ENCODE data around the gene TRMT10B. TPM values are rescaled to one million over a fixed set of nuclear protein-coding genes. Genes with fewer than 3 reads are reported as not detected.

The TRMT10B gene
- total and polyA plus RNA-seq, 2 experiments from 2014 or later: 4.1 to 8.8 TPM

GRCh38 chr9:37730839-37731238 is 22.8 kb upstream of the TRMT10B start:
- peaks cover 21% of the 10 kb centered on the region for H3K27me3 ChIP-seq
- H3K9me3 ChIP-seq (ENCODE audit: low read depth): no peaks in the 10 kb centered on the region
- no peak overlapping the region for H3K27ac ChIP-seq
- H3K4me1 ChIP-seq (ENCODE audit: low read depth): no peaks in the 10 kb centered on the region
- TF ChIP-seq, protein P1, sequence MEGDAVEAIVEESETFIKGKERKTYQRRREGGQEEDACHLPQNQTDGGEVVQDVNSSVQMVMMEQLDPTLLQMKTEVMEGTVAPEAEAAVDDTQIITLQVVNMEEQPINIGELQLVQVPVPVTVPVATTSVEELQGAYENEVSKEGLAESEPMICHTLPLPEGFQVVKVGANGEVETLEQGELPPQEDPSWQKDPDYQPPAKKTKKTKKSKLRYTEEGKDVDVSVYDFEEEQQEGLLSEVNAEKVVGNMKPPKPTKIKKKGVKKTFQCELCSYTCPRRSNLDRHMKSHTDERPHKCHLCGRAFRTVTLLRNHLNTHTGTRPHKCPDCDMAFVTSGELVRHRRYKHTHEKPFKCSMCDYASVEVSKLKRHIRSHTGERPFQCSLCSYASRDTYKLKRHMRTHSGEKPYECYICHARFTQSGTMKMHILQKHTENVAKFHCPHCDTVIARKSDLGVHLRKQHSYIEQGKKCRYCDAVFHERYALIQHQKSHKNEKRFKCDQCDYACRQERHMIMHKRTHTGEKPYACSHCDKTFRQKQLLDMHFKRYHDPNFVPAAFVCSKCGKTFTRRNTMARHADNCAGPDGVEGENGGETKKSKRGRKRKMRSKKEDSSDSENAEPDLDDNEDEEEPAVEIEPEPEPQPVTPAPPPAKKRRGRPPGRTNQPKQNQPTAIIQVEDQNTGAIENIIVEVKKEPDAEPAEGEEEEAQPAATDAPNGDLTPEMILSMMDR (IDR thresholded peaks at IDR 0.05; ENCODE audit: low read depth, low read length): no peak
- no peaks in the 10 kb centered on the region for H3K36me3 ChIP-seq
- H3K4me3 ChIP-seq: no peak overlapping the region
- DNase-seq (ENCODE audit: low read depth in 1 of 2, low spot score in 1 of 2): no peak

- TF ChIP-seq, protein P1 (IDR thresholded peaks at IDR 0.05; ENCODE audit: low read depth, low read length): no peak
- no peaks in the 10 kb centered on the region for H3K4me1 ChIP-seq (ENCODE audit: low read depth)
Observed at GRCh38 chr9:37732086-37732741, 21.4 kb upstream of the TRMT10B start.

DNA sequence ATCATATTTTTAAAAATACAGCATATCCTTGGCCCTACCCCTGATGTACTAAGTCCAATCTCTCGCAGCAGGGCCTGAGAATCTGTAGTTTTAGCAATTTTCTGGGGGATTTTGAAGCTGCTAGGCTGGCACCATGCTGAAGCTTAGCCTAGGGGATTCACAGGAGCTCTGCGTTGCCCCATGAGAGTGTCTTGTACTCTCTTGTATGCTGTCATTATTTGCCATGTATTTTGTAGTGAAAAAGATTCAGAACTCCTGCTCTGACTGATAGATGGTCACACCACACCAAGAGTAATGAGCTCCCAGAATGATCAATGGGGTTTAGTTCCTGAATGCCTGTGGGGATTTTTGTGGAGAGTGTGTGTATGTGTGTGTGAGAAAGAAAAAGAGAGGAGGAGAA is 20.7 kb upstream of the TRMT10B start:
- Histone ChIP-seq H3K27me3 (peaks cover 16% of the 10 kb centered on the region), H3K9me3 (ENCODE audit: low read depth) (no peaks in the 10 kb centered on the region), H3K27ac (no peak overlapping the region), H3K4me3 (no peak overlapping the region), H3K4me1 (ENCODE audit: low read depth) (no peaks in the 10 kb centered on the region), H3K36me3 (no peaks in the 10 kb centered on the region)
- no peak for DNase-seq (ENCODE audit: low read depth in 1 of 2, low spot score in 1 of 2)
- TF ChIP-seq, protein P1 (IDR thresholded peaks at IDR 0.05; ENCODE audit: low read depth, low read length): no peak

More at GRCh38 chr9:37732086-37732741, 21.4 kb upstream of the TRMT10B start:
- Histone ChIP-seq H3K27ac (no peak overlapping the region), H3K36me3 (no peaks in the 10 kb centered on the region), H3K27me3 (peaks cover 16% of the 10 kb centered on the region), H3K4me3 (no peak overlapping the region), H3K9me3 (ENCODE audit: low read depth) (no peaks in the 10 kb centered on the region)
- no peak for DNase-seq (ENCODE audit: low read depth in 1 of 2, low spot score in 1 of 2)

DNA sequence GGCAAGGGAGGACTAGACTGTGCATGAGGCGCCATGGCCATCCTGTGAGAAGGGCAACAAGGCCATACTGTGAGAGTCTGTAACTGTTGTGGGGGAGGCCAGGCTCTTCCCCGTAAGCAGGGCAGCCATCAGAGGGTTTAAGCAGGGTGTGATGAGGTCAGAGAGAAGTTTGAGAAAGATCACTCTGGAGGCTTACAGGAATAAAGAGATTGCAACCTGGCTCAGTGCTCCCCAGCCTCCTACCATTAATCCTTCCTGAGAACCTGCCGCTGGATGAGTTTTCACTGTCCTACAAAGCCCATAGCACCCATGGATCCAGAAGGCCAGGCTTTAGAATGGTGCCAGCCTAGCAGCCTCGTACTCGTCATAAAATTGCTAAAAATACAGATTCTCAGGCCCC is 14.4 kb upstream of the TRMT10B start:
- Histone ChIP-seq H3K27me3 (peaks cover 9% of the 10 kb centered on the region), H3K36me3 (no peaks in the 10 kb centered on the region), H3K4me1 (ENCODE audit: low read depth) (peaks cover 4% of the 10 kb centered on the region), H3K9me3 (ENCODE audit: low read depth) (no peaks in the 10 kb centered on the region), H3K4me3 (no peak overlapping the region), H3K27ac (no peak overlapping the region)
- no peak for DNase-seq (ENCODE audit: low read depth in 1 of 2, low spot score in 1 of 2)
- TF ChIP-seq, protein P1 (IDR thresholded peaks at IDR 0.05; ENCODE audit: low read depth, low read length): no peak

- no peaks in the 10 kb centered on the region for H3K36me3 ChIP-seq
- TF ChIP-seq, protein P1 (IDR thresholded peaks at IDR 0.05; ENCODE audit: low read depth, low read length): no peak
- H3K27ac ChIP-seq: no peak overlapping the region
- no peak overlapping the region for H3K4me3 ChIP-seq
- H3K9me3 ChIP-seq (ENCODE audit: low read depth): no peaks in the 10 kb centered on the region
- H3K27me3 ChIP-seq: peaks cover 5% of the 10 kb centered on the region
- DNase-seq (ENCODE audit: low read depth in 1 of 2, low spot score in 1 of 2): no peak
- H3K4me1 ChIP-seq (ENCODE audit: low read depth): peaks cover 4% of the 10 kb centered on the region
Observed at GRCh38 chr9:37740128-37740527, 13.5 kb upstream of the TRMT10B start.
